GM12801 (cell line): ENCODE results near the gene NTNG2.

Experiments
- TF ChIP-seq, protein P1 (sequence below): IDR thresholded peaks from one replicate; pipeline ENCODE4 v1.5.1; 2011; ENCODE audit warnings: control low read depth; ENCODE audit not compliant: insufficient read length; ENCODE audit errors: extremely low read depth

NTNG2 gene

DNA sequence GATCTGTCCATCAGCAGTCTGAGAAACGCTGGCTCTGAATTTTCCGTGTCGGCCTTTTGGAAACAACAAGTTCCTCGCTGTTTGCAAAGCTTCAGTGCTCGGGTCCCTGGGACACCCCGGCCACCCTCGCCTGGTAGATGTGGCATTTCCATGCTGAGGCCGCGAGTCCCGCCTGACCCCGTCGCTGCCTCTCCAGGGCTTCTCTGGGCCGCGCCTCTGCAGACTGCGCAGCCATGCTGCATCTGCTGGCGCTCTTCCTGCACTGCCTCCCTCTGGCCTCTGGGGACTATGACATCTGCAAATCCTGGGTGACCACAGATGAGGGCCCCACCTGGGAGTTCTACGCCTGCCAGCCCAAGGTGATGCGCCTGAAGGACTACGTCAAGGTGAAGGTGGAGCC lies 4.7 kb downstream of the NTNG2 start:
- TF ChIP-seq, protein P1, sequence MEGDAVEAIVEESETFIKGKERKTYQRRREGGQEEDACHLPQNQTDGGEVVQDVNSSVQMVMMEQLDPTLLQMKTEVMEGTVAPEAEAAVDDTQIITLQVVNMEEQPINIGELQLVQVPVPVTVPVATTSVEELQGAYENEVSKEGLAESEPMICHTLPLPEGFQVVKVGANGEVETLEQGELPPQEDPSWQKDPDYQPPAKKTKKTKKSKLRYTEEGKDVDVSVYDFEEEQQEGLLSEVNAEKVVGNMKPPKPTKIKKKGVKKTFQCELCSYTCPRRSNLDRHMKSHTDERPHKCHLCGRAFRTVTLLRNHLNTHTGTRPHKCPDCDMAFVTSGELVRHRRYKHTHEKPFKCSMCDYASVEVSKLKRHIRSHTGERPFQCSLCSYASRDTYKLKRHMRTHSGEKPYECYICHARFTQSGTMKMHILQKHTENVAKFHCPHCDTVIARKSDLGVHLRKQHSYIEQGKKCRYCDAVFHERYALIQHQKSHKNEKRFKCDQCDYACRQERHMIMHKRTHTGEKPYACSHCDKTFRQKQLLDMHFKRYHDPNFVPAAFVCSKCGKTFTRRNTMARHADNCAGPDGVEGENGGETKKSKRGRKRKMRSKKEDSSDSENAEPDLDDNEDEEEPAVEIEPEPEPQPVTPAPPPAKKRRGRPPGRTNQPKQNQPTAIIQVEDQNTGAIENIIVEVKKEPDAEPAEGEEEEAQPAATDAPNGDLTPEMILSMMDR, result no peak

DNA sequence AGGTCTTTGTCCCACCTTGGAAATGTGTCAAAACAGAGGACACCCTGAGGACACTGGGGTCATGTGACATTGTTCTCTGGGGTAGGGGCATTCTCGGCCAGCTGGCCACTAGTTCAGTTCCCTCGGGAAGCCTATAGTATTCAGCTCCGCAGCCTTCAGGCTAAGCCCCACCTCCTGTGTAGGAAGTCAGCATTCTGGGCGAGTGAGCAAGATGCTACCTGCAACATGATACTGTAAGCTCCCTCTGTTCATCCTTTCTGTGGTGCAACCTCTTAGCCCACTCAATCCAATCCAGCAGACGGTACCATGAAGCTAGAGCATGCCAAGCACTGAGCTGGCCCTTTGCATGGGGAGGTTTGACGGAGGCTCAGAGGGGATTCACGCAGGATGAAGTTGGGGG lies 5.3 kb downstream of the NTNG2 start:
- TF ChIP-seq, protein P1, result no peak

DNA sequence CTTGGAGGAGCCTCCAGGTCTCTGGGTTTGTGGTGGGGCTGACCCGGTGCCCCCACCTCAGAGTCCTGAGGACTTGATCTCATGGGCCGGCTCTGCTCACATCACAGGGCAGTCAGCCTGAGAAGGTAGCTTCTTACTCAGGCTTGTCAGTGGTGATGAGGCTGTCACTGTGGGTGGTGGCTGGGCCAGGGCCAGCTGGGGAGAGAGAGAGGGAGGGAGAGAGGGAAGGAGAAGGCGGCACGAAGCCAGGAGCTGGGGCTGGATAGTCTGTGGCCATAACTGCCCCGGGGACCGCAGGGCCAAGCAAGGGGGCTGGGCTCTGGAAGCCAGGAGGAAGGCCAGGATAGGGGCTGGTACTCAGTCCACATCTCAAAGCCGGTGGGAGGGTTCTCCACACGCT lies 6.5 kb downstream of the NTNG2 start:
- TF ChIP-seq, protein P1, result no peak

DNA sequence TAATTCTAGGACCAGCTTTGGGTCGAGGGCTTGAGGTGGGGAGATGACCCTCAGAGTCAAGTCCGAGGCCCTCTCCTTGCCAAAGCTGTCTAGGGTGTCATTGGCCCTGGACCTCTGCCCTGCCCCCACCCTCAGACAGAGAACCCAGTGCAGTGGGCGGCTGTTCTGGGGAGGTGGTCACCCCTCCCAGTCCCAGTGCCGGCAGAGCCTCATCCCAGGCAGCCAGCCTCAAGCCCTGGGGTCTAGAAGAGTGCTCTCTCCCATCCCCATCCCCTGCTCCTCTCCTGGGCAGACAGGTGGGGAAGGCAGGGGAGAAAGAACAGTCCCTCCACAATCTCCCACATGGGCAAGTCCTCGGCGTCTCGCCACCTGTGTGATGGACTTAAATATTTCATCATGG lies 7.0 kb downstream of the NTNG2 start:
- TF ChIP-seq, protein P1, result no peak

DNA sequence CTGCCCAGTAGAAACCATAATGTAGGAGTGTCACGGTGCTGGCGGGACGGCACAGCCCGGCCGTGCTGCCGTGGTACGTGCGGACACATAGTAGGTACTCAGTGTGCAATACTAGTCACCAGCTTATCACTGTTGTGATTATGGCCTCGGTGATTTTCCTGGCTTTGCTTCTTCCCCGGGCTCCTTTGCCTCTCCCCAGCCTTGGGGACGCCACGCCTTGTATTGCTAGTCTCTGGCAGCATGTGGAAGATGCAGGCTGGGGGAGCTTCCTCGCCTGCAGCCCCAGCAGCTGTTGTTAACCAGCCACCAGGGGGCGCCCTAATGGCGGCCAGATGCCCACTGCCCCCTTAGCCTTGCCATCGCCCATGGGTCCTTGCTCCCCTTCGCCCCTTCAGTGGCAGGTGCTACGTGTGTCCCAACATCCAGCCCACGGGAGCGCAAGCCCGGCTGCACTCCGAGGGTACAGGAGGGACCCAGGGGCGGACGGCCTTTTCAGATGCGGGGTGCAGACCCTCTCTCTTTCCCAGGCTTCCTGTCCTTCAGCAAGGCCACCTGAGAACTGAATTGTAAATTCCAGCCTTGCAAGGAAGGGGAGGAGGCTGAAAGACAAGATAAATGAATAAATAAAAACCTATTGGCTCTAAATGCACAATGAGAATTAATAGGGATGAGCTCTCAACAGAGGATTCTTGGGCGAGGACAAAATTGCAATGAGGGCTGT lies 8.0 kb downstream of the NTNG2 start:
- TF ChIP-seq, protein P1, result no peak

DNA sequence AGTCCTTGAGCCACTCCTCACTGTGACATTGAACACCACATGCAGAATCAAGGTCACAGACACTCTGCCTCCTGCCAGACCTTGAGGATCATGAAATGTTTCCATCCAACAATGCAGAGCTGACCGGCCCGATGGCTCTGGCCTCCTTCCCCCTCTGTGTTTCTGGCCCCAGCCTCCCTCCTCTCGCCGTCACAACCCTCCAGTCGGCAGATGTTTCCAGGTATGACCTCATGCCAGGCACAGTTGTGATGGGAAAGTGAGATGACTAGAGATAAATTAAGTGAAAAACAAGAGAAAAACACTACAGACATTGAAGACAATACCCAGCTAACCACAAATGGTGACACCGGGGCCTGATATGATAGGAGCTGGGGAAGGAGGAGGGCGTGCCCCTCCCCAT lies 9.8 kb downstream of the NTNG2 start:
- TF ChIP-seq, protein P1, result no peak

DNA sequence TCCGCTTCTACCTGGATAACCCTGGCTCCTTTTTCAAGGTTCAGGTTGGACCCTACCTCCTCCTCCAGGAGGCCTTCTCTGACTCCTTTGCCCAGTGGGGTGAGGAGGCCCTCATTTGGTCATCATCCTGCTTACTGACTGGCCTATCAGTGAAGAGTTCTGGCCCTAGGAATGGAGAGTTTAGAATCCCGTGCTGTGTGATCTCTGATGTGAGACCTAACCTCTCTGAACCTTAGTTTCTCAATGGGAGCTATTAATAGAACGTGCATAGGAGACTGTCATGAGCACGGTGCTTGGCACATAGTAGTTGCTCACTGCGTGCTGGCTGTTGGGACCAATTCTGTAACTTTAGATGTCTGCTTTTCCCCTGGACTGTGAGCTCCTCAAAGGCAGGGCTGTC lies 10.3 kb downstream of the NTNG2 start:
- TF ChIP-seq, protein P1, result no peak

DNA sequence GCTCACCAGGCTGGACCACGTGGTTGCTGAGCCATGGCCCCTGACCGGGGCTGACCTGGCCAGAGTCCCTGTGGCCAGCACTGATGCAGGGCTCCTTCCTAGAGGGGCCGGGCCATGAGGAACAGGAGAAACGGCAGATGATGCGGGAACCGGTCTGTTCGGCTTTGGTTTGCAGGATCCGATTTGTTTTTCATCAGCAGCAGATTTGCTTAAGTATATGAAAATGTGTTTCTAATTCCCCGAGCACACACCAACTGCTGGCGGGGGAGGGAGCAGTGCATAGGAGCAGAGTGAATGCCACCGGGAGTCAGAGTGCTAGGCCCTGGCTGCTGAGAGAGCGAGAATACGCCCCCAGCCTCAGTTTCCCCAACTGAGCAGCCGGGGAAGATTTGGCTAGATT lies 13.6 kb downstream of the NTNG2 start:
- TF ChIP-seq, protein P1, result no peak
